ENCODE measurements around the gene HPD. TPM values are rescaled to one million over a fixed set of nuclear protein-coding genes. Genes with fewer than 3 reads are reported as not detected.
A peak's percentile ranks its signal among the peaks of the same experiment; 100 is the strongest.

Gene HPD
- total RNA-seq, 1 experiment from 2014 or later, result not detected

- DNase-seq (ENCODE audit: low spot score), result no peak
Measured at GRCh38 chr12:121828826-121829225, 29.8 kb downstream of the HPD start.

GRCh38 chr12:121828306-121828705, 30.4 kb downstream of the HPD start:
- DNase-seq (ENCODE audit: low spot score), result no peak

DNA sequence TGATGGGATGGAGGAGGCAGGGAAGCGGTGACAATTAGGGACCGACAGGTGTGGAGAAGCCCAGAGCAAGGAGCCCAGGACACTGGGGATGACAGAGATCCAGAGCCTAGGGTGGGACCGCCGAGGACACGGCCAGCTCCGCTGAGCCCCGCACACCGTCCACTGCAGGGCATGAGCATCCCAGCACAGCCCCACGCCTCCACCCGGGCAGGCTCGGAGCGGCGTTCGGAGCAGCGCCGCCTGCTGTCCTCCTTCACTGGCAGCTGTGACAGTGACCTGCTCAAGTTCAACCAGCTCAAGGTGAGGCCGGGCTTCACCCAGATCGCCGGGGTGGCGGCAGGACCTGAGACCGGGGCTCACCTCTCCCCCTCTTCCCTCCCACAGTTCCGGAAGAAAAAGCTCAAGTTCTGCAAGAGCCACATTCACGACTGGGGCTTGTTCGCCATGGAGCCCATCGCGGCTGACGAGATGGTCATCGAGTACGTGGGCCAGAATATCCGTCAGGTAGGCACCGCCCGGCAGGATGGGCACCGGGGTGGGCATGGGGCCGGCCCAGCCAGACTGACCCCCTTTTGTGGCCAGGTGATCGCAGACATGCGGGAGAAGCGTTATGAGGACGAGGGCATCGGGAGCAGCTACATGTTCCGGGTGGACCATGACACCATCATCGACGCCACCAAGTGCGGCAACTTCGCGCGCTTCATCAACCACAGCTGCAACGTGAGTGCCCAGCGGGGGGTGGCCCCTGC, 31.1 kb downstream of the HPD start:
- no peak for DNase-seq (ENCODE audit: low spot score)

GRCh38 chr12:121826318-121827150, 32.1 kb downstream of the HPD start:
- DNase-seq (ENCODE audit: low spot score), result no peak

DNA sequence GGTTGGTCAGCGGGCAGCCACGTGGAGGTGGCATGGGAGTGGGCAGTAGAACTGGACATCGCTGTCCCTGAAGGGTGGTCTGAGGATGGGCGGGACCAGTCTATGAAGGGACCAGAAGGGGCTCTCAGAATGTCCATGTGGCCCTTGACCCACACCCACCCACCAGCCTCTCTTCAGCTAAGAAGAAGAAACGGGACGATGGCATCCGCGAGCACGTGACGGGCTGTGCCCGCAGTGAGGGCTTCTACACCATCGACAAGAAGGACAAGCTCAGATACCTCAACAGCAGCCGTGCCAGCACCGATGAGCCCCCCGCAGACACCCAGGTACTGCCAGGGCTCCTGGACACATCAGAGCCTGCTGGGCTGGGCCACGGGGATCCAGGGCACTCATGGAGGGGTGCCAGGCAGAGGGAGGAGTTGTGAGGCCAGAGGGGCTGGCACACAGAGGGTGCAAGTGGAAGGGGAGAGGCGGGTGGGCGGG, 33.6 kb downstream of the HPD start:
- no peak for DNase-seq (ENCODE audit: low spot score)

GRCh38 chr12:121823727-121824115, 34.9 kb downstream of the HPD start:
- DNase-seq (ENCODE audit: low spot score), result no peak

- DNase-seq (ENCODE audit: low spot score), result no peak
Measured at GRCh38 chr12:121823101-121823726, 35.4 kb downstream of the HPD start.

DNA sequence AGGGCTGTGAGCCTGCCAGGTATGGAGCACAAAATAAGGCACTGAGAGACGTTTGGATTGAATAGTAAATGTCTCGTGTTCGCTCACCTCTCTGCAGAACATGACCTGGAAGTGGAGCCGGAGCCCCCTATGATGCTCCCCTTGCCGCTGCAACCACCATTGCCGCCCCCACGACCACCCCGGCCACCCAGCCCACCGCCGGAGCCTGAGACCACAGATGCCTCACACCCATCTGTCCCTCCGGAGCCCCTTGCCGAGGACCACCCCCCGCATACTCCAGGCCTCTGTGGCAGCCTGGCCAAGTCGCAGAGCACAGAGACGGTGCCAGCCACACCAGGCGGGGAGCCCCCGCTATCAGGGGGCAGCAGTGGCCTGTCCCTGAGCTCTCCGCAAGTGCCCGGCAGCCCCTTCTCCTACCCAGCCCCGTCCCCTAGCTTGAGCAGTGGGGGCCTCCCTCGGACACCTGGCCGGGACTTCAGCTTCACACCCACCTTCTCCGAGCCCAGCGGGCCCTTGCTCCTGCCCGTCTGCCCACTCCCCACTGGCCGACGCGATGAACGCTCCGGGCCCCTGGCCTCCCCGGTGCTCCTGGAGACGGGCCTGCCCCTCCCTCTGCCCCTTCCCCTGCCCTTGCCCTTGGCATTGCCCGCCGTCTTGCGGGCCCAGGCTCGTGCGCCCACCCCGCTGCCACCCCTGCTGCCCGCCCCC, 36.1 kb downstream of the HPD start:
- no peak for DNase-seq (ENCODE audit: low spot score)

- no peak for DNase-seq (ENCODE audit: low spot score)
Measured at GRCh38 chr12:121820056-121820455, 38.6 kb downstream of the HPD start.

- DNase-seq (ENCODE audit: low spot score), result no peak
Measured at GRCh38 chr12:121819212-121819949, 39.3 kb downstream of the HPD start.

DNA sequence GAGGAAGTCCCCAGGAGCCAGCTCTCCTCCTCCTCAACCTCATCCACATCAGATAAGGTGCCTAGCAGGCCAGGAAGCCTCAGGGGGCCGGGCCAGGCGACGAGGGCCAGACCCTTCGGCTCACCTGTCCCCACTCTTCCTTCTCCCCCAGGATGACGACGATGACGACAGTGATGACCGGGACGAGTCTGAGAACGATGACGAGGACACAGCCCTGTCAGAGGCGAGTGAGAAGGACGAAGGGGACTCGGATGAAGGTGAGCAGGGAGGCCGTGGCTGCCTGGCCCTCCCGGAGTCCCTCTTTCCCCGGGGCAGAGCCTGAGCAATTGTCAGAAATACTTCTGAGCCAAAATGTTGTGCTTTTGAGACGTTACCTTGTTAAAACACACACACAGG, 41.0 kb downstream of the HPD start:
- DNase-seq (ENCODE audit: low spot score), result no peak

GRCh38 chr12:121816925-121817647, 41.6 kb downstream of the HPD start:
- DNase-seq (ENCODE audit: low spot score), result no peak

DNA sequence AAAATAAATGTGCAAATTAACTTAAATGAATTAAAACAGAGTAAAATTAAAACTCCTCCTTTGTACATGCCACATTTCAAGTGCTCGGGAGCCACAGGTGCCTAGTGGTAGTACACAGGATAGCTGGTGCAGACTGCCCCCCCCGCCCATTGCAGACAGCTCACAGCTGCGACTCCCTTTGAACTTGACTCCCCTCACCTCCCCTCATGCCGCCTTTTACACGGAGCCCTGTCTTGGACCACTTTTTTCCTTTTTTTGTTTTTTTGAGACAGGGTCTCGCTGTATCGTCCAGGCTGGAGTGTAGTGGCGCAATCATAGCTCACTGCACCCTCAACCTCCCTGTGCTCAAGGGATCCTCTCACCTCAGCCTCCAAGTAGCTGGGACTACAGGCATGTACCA, 43.4 kb downstream of the HPD start:
- no peak for DNase-seq (ENCODE audit: low spot score)

DNA sequence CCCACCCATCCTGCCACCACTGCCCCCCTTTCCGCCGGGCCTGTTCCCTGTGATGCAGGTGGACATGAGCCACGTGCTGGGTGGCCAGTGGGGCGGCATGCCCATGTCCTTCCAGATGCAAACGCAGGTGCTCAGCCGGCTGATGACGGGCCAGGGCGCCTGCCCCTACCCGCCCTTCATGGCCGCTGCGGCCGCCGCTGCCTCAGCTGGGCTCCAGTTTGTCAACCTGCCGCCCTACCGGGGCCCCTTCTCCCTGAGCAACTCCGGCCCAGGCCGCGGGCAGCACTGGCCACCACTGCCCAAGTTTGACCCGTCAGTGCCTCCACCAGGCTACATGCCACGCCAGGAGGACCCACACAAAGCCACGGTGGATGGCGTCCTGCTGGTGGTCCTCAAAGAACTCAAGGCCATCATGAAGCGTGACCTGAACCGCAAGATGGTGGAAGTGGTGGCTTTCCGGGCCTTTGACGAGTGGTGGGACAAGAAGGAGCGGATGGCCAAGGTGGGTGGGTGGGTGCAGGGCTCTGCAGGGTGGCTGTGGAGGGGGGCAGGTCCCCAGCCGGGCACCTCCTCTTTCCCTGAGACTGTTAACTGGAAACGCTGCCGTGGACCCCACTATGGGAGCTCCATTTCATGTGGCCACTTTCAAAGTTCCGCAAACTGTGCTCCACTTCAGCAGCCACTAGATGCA, 44.1 kb downstream of the HPD start:
- no peak for DNase-seq (ENCODE audit: low spot score)

GRCh38 chr12:121813951-121814350, 44.7 kb downstream of the HPD start:
- DNase-seq (ENCODE audit: low spot score), result no peak

DNA sequence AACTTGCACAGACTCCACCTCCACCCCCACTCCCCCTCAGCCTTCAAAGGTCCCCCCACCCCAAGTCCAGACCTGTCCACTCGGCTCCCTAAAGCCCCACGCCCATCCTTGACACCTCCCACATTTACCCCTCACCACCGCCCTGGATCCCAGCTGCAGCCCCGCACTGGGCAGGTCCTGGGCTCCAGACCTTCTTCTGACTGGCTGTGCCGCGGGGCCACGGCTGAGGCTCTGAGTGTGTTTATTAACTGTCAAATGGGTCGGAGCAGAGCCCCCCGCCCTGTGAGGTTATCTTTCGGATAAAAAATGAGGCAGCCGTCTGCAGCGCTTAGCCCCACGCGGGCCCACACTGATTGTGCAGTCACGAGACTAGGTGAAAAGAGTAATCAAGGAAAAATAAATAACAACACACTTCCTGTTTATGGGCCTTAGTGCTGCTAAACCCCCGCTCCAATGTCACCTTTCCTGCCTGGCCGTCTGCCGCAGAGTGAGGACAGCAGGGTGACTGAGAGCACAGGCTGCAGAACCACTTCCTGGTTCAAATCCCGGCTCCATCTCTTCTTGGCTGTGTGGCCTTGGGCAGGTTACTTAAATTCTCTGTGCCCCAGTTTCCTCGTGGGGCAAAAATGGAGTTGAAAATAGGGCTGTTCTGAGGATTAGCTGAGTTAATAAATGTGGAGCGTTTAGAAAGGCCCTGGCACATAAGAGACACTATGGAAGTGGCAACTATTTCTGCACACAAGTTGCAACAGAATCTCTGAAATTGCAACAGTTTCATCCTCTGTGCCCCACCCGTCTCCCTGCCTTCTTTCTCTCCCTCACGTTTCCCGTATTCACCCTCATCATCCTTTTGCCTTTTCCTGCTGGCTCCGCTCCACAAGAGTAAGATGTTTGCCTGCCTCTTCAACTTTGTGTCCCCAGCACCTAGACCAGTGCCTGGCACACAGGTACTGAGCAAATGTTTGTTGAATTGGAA, 45.5 kb downstream of the HPD start:
- DNase-seq (ENCODE audit: low spot score), result no peak

GRCh38 chr12:121812320-121812871, 46.3 kb downstream of the HPD start:
- DNase-seq (ENCODE audit: low spot score), result peak; percentile 42

All from H4 (cell line).